IMR-90 (cell line): Measurements from ENCODE around the gene OTUD5. TPM values are rescaled to one million over a fixed set of nuclear protein-coding genes. Genes with fewer than 3 reads are reported as not detected.

Experiments used
- ATAC-seq: fragments of 200-7000 bp; cut with Tn5 transposase; 2 replicates; pipeline ENCODE4 v1.9.1; 2020; ENCODE audit warnings: low read depth, mild to moderate bottlenecking, moderate library complexity
- BruUV-seq: library from RNA; stranded (reverse); fragments of 400-500 nt; replicated peaks from 2 replicates; lab custom pipeline; 2021; lab: Mats Ljungman, UMichigan
- CTCF ChIA-PET: fragments of 300-600 bp; formaldehyde crosslinking; extraction: SDS; loops from one replicate; lab custom pipeline; 2021; ENCODE audit warnings: antibody characterized with exemption; lab: Yijun Ruan, JAX
- POLR2A ChIA-PET: fragments of 300-600 bp; sonication (Branson Sonifier 250); formaldehyde crosslinking; loops from one replicate; lab custom pipeline; 2022; ENCODE audit warnings: antibody characterized with exemption; ENCODE audit not compliant: unreplicated experiment; lab: Charles Lee
- DNase-seq: peaks from one replicate; pipeline ENCODE4 v3.0.0; 2013
- H2AFZ ChIP-seq: replicated peaks from 2 replicates; pipeline ENCODE3; 2013; ENCODE audit warnings: low read length, mild to moderate bottlenecking; ENCODE audit not compliant: poor library complexity
- H2AK5ac ChIP-seq: 2 replicates; pipeline ENCODE4 v1.6.1; 2013; ENCODE audit warnings: low read depth, low read length, inconsistent platforms
- H2AK9ac ChIP-seq: replicated peaks from 2 replicates; pipeline ENCODE3; 2013; ENCODE audit warnings: mild to moderate bottlenecking, low read depth, low read length, moderate library complexity; ENCODE audit not compliant: poor library complexity
- H2BK120ac ChIP-seq: 2 replicates; pipeline ENCODE4 v1.6.1; 2013; ENCODE audit warnings: low read depth, low read length, inconsistent platforms
- H2BK15ac ChIP-seq: 3 replicates; pipeline ENCODE4 v1.6.1; 2013; ENCODE audit warnings: low read depth, low read length, inconsistent platforms
- H2BK20ac ChIP-seq: 2 replicates; pipeline ENCODE4 v1.6.1; 2013; ENCODE audit warnings: low read depth, mild to moderate bottlenecking, inconsistent platforms, low read length, moderate library complexity
- H2BK5ac ChIP-seq: 2 replicates; pipeline ENCODE4 v1.6.1; 2013; ENCODE audit warnings: mild to moderate bottlenecking, low read depth, low read length, inconsistent platforms; ENCODE audit not compliant: poor library complexity, severe bottlenecking
- H3K14ac ChIP-seq: replicated peaks from 2 replicates; pipeline ENCODE4 v1.6.1; 2013; ENCODE audit warnings: low read depth, low read length, inconsistent platforms
- H3K18ac ChIP-seq: 2 replicates; pipeline ENCODE4 v1.6.1; 2013; ENCODE audit warnings: low read depth, low read length, control low read depth
- H3K23ac ChIP-seq: 2 replicates; pipeline ENCODE4 v1.6.1; 2013; ENCODE audit warnings: low read depth, low read length, inconsistent platforms
- H3K27ac ChIP-seq: 2 replicates; pipeline ENCODE4 v1.5.1; 2013; ENCODE audit warnings: mild to moderate bottlenecking, control low read depth, low read length; ENCODE audit not compliant: insufficient read depth
- H3K27me3 ChIP-seq: 2 replicates; pipeline ENCODE4 v1.6.1; 2013; ENCODE audit warnings: low read length; ENCODE audit not compliant: control insufficient read depth, insufficient read depth
- H3K36me3 ChIP-seq: 2 replicates; pipeline ENCODE4 v1.6.1; 2013; ENCODE audit warnings: low read length, mixed read lengths; ENCODE audit not compliant: control insufficient read depth, insufficient read depth
- H3K4ac ChIP-seq: 2 replicates; pipeline ENCODE4 v1.6.1; 2013; ENCODE audit warnings: low read depth, low read length, inconsistent platforms
- H3K4me1 ChIP-seq: 2 replicates; pipeline ENCODE4 v1.6.1; 2013; ENCODE audit warnings: low read length, mixed read lengths; ENCODE audit not compliant: control insufficient read depth, insufficient read depth
- H3K4me2 ChIP-seq: 2 replicates; pipeline ENCODE4 v1.6.1; 2013; ENCODE audit warnings: low read depth, mild to moderate bottlenecking, control low read depth, low read length, moderate library complexity
- H3K4me3 ChIP-seq: 2 replicates; pipeline ENCODE4 v1.5.1; 2013; ENCODE audit warnings: low read depth, mild to moderate bottlenecking, control low read depth, low read length, moderate library complexity; ENCODE audit not compliant: insufficient read depth
- H3K56ac ChIP-seq: 2 replicates; pipeline ENCODE4 v1.6.1; 2013; ENCODE audit warnings: low read length, inconsistent platforms; ENCODE audit not compliant: insufficient read depth; ENCODE audit errors: extremely low read depth
- H3K79me1 ChIP-seq, 2 experiments: 2 replicates each; pipeline ENCODE4 v1.6.1; 2013; ENCODE audit warnings: low read length in 2 of 2, inconsistent platforms in 1 of 2, low read depth in 1 of 2
- H3K9ac ChIP-seq: 2 replicates; pipeline ENCODE4 v1.6.1; 2013; ENCODE audit warnings: low read depth, low read length, control low read depth
- H3K9me1 ChIP-seq: 2 replicates; pipeline ENCODE4 v1.6.1; 2013; ENCODE audit warnings: low read length, inconsistent platforms; ENCODE audit not compliant: insufficient read depth
- H3K9me3 ChIP-seq: 2 replicates; pipeline ENCODE4 v1.6.1; 2013; ENCODE audit warnings: low read length; ENCODE audit not compliant: control insufficient read depth, insufficient read depth
- H4K20me1 ChIP-seq: 2 replicates; pipeline ENCODE4 v1.6.1; 2013; ENCODE audit warnings: low read length, inconsistent platforms; ENCODE audit not compliant: insufficient read depth
- H4K5ac ChIP-seq: 2 replicates; pipeline ENCODE4 v1.6.1; 2013; ENCODE audit warnings: mild to moderate bottlenecking, low read depth, low read length, control low read depth
- H4K8ac ChIP-seq, 2 experiments: 2 replicates each; pipeline ENCODE4 v1.6.1; 2013; ENCODE audit warnings: low read depth in 2 of 2, low read length in 2 of 2, control low read depth in 1 of 2, inconsistent platforms in 1 of 2
- H4K91ac ChIP-seq: 2 replicates; pipeline ENCODE4 v1.6.1; 2013; ENCODE audit warnings: low read depth, low read length, inconsistent platforms; ENCODE audit not compliant: insufficient read depth
- BHLHE40 ChIP-seq: fragments of 150-350 bp; IDR thresholded peaks from 2 replicates; pipeline ENCODE4 v1.6.1; 2016; ENCODE audit warnings: mild to moderate bottlenecking, low read depth, low read length
- CHD1 ChIP-seq: IDR thresholded peaks from 2 replicates; pipeline ENCODE4 v1.6.1; 2012; ENCODE audit warnings: low read depth, low read length, improper control_type of control experiment
- MAFK ChIP-seq: IDR thresholded peaks from 2 replicates; pipeline ENCODE4 v1.6.1; 2012; ENCODE audit warnings: low read depth, low read length, improper control_type of control experiment
- MAZ ChIP-seq: IDR thresholded peaks from 2 replicates; pipeline ENCODE4 v1.6.1; 2012; ENCODE audit warnings: low read depth, mild to moderate bottlenecking, low read length, improper control_type of control experiment, moderate library complexity, borderline replicate concordance
- MXI1 ChIP-seq: IDR thresholded peaks from 2 replicates; pipeline ENCODE4 v1.6.1; 2012; ENCODE audit warnings: low read depth, mild to moderate bottlenecking, low read length, moderate library complexity, borderline replicate concordance
- NFE2L2 ChIP-seq: fragments of 150-350 bp; IDR thresholded peaks from 2 replicates; pipeline ENCODE4 v1.6.1; 2016; ENCODE audit warnings: low read depth, mild to moderate bottlenecking, low read length
- POLR2A ChIP-seq: IDR thresholded peaks from 2 replicates; pipeline ENCODE4 v1.6.1; 2012; ENCODE audit warnings: mild to moderate bottlenecking, low read depth, low read length
- WGBS, 2 experiments: methylation state at CpG; one replicate each; pipeline versions ENCODE4 v1.1.5 to v1.1.7; 2013; ENCODE audit warnings: missing lambda C conversion rate in 2 of 2; ENCODE audit not compliant: insufficient read length in 1 of 2; ENCODE audit errors: extremely low coverage in 2 of 2; 5-methylcytosine and 5-hydroxymethylcytosine counted together
- dilution Hi-C: fragments of 300-500 bp; cut with HindIII; formaldehyde crosslinking; loops from one replicate; pipeline ENCODE4 v1.14.3; 2018; ENCODE audit warnings: low sequenced_read_pairs; ENCODE audit not compliant: unreplicated experiment
- in situ Hi-C: fragments of 300-500 bp; cut with MboI; formaldehyde crosslinking; loops from 3 replicates; pipeline ENCODE4 v1.14.3; 2019; ENCODE audit warnings: low sequenced_read_pairs, inconsistent platforms, mixed read lengths
- intact Hi-C: fragments of 100-400 bp; cut with micrococcal nuclease; formaldehyde crosslinking; loops from 2 replicates; pipeline ENCODE4 v1.10.0; 2022
- polyA plus RNA-seq, 3 experiments: library from polyadenylated mRNA; depleted of rRNA; stranded (reverse); fragments of >200 nt; gene quantifications; 2 replicates each; pipeline ENCODE4 v1.2.3, GENCODE V29; 2012; ENCODE audit warnings: low replicate concordance in 1 of 3
- total RNA-seq: library from RNA; depleted of rRNA; stranded (reverse); fragments of >200 nt; gene quantifications from 2 replicates; pipeline ENCODE4 v1.2.3, GENCODE V29; 2012
- TF ChIP-seq, protein P1 (sequence below): fragments of 150-350 bp; IDR thresholded peaks from 2 replicates; pipeline ENCODE4 v1.6.1; 2016; ENCODE audit warnings: low read depth, mild to moderate bottlenecking, low read length, moderate library complexity, borderline replicate concordance
- TF ChIP-seq, protein P2 (sequence below): conservative IDR thresholded peaks from 2 replicates; pipeline ENCODE4 v1.5.1; 2012; ENCODE audit warnings: mild to moderate bottlenecking, low read depth, low read length, improper control_type of control experiment
- TF ChIP-seq, protein P3 (sequence below): fragments of 150-350 bp; IDR thresholded peaks from 2 replicates; pipeline ENCODE4 v1.6.1; 2017; ENCODE audit warnings: mild to moderate bottlenecking, antibody characterized with exemption, low read length, low read depth

OTUD5 gene
- total and polyA plus RNA-seq, 2 of the 4 experiments (the other 2 are of a cell fraction) = 30.6 to 50.4 TPM

DNA sequence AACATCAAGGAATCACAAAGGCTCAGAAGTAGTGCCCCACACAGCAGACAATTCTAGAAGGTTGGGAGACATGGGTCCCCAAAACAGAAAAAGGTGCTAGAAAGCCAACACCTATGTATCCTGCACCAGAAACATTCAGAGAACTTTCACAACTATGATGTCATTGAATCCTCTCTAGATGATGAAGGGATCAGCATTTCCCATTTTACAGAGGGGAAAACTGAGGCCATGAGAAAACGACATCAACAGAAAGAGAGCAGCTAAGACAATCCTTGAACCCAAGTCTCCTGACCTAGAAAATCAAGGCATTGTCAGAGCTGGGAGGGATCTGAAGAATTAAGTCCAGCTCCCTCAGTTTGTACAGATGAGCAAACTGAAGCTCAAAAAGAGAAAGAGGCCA lies 11.0 kb upstream of the OTUD5 start:
- CTCF ChIA-PET = no interaction called here
- Histone ChIP-seq H3K9me1 (no peaks in the 10 kb centered on the region), H3K23ac (no peak overlapping the region), H3K4me1 (peaks cover 4% of the 10 kb centered on the region; the same call in 1 of the 2 replicates), H3K27me3 (no peaks in the 10 kb centered on the region), H3K27ac (no peak overlapping the region), H3K9me3 (0 out of 2 replicates have a peak, but pooled peaks cover 2% of the 10 kb centered on the region), H2BK120ac (no peak overlapping the region), H3K4ac (no peak overlapping the region), H3K36me3 (no peaks in the 10 kb centered on the region), H3K79me1 (no peaks in the 10 kb centered on the region), H3K56ac (no peak overlapping the region), H3K4me3 (no peak overlapping the region), H3K9ac (no peak overlapping the region), H2BK15ac (no peak overlapping the region), H3K18ac (no peak overlapping the region), H4K20me1 (no peaks in the 10 kb centered on the region), H4K91ac (no peak overlapping the region), H2BK20ac (no peak overlapping the region), H2BK5ac (no peak overlapping the region), H2AK9ac (no peak overlapping the region), H4K8ac (no peak overlapping the region), H2AK5ac (no peak overlapping the region), H4K5ac (no peak overlapping the region), H3K4me2 (no peak overlapping the region), H2AFZ (no peak overlapping the region), H3K14ac (no peak overlapping the region)
- POLR2A ChIA-PET = no interaction called here
- BruUV-seq = no TSS peak
- in situ Hi-C loops = loop anchor here (25.0 kb wide), 1 partner anchor 94 kb away; the partner anchor contains the start of genes CCDC120 and PRAF2
- WGBS, 2 experiments = no CpG with 5 or more reads among the region's 1 CpG
- ATAC-seq (no peak), DNase-seq (no peak)
- dilution Hi-C loops = no loop called here
- intact Hi-C loops = no loop called here
- TF ChIP-seq, protein P1, sequence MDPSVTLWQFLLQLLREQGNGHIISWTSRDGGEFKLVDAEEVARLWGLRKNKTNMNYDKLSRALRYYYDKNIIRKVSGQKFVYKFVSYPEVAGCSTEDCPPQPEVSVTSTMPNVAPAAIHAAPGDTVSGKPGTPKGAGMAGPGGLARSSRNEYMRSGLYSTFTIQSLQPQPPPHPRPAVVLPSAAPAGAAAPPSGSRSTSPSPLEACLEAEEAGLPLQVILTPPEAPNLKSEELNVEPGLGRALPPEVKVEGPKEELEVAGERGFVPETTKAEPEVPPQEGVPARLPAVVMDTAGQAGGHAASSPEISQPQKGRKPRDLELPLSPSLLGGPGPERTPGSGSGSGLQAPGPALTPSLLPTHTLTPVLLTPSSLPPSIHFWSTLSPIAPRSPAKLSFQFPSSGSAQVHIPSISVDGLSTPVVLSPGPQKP = no peak
- no peak for TF ChIP-seq NFE2L2
- TF ChIP-seq, protein P2, sequence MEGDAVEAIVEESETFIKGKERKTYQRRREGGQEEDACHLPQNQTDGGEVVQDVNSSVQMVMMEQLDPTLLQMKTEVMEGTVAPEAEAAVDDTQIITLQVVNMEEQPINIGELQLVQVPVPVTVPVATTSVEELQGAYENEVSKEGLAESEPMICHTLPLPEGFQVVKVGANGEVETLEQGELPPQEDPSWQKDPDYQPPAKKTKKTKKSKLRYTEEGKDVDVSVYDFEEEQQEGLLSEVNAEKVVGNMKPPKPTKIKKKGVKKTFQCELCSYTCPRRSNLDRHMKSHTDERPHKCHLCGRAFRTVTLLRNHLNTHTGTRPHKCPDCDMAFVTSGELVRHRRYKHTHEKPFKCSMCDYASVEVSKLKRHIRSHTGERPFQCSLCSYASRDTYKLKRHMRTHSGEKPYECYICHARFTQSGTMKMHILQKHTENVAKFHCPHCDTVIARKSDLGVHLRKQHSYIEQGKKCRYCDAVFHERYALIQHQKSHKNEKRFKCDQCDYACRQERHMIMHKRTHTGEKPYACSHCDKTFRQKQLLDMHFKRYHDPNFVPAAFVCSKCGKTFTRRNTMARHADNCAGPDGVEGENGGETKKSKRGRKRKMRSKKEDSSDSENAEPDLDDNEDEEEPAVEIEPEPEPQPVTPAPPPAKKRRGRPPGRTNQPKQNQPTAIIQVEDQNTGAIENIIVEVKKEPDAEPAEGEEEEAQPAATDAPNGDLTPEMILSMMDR = no peak
- TF ChIP-seq, protein P3, sequence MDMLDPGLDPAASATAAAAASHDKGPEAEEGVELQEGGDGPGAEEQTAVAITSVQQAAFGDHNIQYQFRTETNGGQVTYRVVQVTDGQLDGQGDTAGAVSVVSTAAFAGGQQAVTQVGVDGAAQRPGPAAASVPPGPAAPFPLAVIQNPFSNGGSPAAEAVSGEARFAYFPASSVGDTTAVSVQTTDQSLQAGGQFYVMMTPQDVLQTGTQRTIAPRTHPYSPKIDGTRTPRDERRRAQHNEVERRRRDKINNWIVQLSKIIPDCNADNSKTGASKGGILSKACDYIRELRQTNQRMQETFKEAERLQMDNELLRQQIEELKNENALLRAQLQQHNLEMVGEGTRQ = no peak
- TF ChIP-seq MAFK = no peak
- TF ChIP-seq POLR2A = no peak
- no peak for TF ChIP-seq MAZ
- TF ChIP-seq CHD1 = no peak
- TF ChIP-seq MXI1 = no peak
- no peak for TF ChIP-seq BHLHE40
